HepG2 (cell line): ENCODE measurements around the gene BCO2. TPM values are rescaled to one million over a fixed set of nuclear protein-coding genes. Genes with fewer than 3 reads are reported as not detected.

Experiments
- ATAC-seq: fragments of 200-7000 bp; cut with Tn5 transposase; 3 replicates; pipeline ENCODE4 v1.9.1; 2020; ENCODE audit warnings: mild to moderate bottlenecking, moderate library complexity
- BruUV-seq: library from RNA; stranded (reverse); fragments of 400-500 nt; replicated peaks from 2 replicates; lab custom pipeline; 2021; lab: Mats Ljungman, UMichigan
- CTCF ChIA-PET: fragments of 300-600 bp; formaldehyde crosslinking; extraction: SDS; loops from one replicate; lab custom pipeline; 2021; ENCODE audit warnings: low total read pairs, inconsistent platforms, low intra/inter-chr PET ratio; lab: Yijun Ruan, JAX
- POLR2A ChIA-PET: fragments of 350-600 bp; sonication (Branson Sonifier 250); formaldehyde crosslinking; loops from one replicate; lab custom pipeline; 2020; ENCODE audit warnings: antibody characterized with exemption, inconsistent platforms; lab: Yijun Ruan, JAX
- DNase-seq: peaks from one replicate; pipeline ENCODE4 v3.0.0-alpha.2; 2015; ENCODE audit warnings: low spot score
- FAIRE-seq: peaks from 3 replicates; lab custom pipeline; 2011; peaks lifted over from hg19 to GRCh38; lab: Jason Lieb, UNC
- H2AFZ ChIP-seq: one replicate; pipeline ENCODE4 v1.6.1; 2011; ENCODE audit warnings: low read length, inconsistent platforms
- H3K27ac ChIP-seq: fragments of 300-600 bp; 3 replicates; pipeline ENCODE4 v1.8.0; 2011; ENCODE audit warnings: mixed run types, mild to moderate bottlenecking, mixed read lengths, low read length, inconsistent platforms; ENCODE audit not compliant: insufficient read depth; ENCODE audit errors: extremely low read length
- H3K27me3 ChIP-seq, 2 experiments: fragments of 200-600 bp in 1 of 2; 2 replicates in 1 of 2; 3 replicates in 1 of 2; pipeline versions ENCODE4 v1.6.0 to v1.8.0; 2011; ENCODE audit warnings: low read length in 2 of 2, mild to moderate bottlenecking in 2 of 2, moderate library complexity in 2 of 2, inconsistent platforms in 1 of 2; ENCODE audit not compliant: insufficient read depth in 2 of 2, control insufficient read depth in 1 of 2
- H3K36me3 ChIP-seq, 2 experiments: fragments of 200-600 bp in 1 of 2; replicated peaks in 1 of 2; 2 replicates in 1 of 2; 3 replicates in 1 of 2; pipeline versions ENCODE4 v1.5.1 to v1.8.0; 2011; ENCODE audit warnings: low read length in 2 of 2, inconsistent platforms in 1 of 2; ENCODE audit not compliant: insufficient read depth in 2 of 2, control insufficient read depth in 1 of 2
- H3K4me1 ChIP-seq: 2 replicates; pipeline ENCODE4 v1.5.1; 2012; ENCODE audit warnings: low read length, inconsistent platforms; ENCODE audit not compliant: insufficient read depth
- H3K4me2 ChIP-seq: 2 replicates; pipeline ENCODE4 v1.6.0; 2011; ENCODE audit warnings: low read depth, low read length, inconsistent platforms
- H3K4me3 ChIP-seq, 3 experiments: fragments of 200-600 bp in 1 of 3; sonication (generic), shearing (Covaris generic) in 1 of 3; replicated peaks in 1 of 3; 2 replicates each; pipeline ENCODE4 v1.5.1; 2011 to 2016; ENCODE audit warnings: low read length in 3 of 3, inconsistent platforms in 2 of 3, low read depth in 2 of 3, mild to moderate bottlenecking in 2 of 3, control low read depth in 1 of 3, mixed read lengths in 1 of 3; ENCODE audit not compliant: insufficient read depth in 1 of 3
- H3K79me2 ChIP-seq: one replicate; pipeline ENCODE4 v1.6.1; 2011; ENCODE audit warnings: low read length, inconsistent platforms; ENCODE audit not compliant: insufficient read depth
- H3K9ac ChIP-seq: 2 replicates; pipeline ENCODE4 v1.6.0; 2011; ENCODE audit warnings: mild to moderate bottlenecking, low read depth, low read length, inconsistent platforms; ENCODE audit not compliant: insufficient read depth
- H3K9me3 ChIP-seq: 2 replicates; pipeline ENCODE4 v1.5.1; 2012; ENCODE audit warnings: mild to moderate bottlenecking, low read length
- H4K20me1 ChIP-seq: 2 replicates; pipeline ENCODE4 v1.6.0; 2011; ENCODE audit warnings: inconsistent platforms, mild to moderate bottlenecking, low read length, moderate library complexity; ENCODE audit not compliant: insufficient read depth
- ARID5B ChIP-seq: IDR thresholded peaks from 2 replicates; pipeline ENCODE4 v1.4.0; 2020; ENCODE audit warnings: mild to moderate bottlenecking, missing genetic modification reagents
- CAMTA2 ChIP-seq: sonication (generic); formaldehyde crosslinking; IDR thresholded peaks from 2 replicates; pipeline ENCODE4 v1.4.0; 2020; ENCODE audit warnings: mild to moderate bottlenecking, missing genetic modification reagents, borderline replicate concordance
- CEBPB ChIP-seq: IDR thresholded peaks from 2 replicates; pipeline ENCODE4 v1.6.1; 2011; ENCODE audit warnings: low read depth, low read length, improper control_type of control experiment, borderline replicate concordance
- CEBPG ChIP-seq: IDR thresholded peaks from 2 replicates; pipeline ENCODE4 v1.6.1; 2016
- CREB1 ChIP-seq, 2 experiments: fragments of 450-650 bp in 1 of 2; IDR thresholded peaks; 2 replicates each; pipeline ENCODE4 v1.6.1; 2016 to 2017; ENCODE audit warnings: control low read depth in 1 of 2, mild to moderate bottlenecking in 1 of 2, missing compliant biosample characterization in 1 of 2, missing genetic modification characterization in 1 of 2
- FOXA3 ChIP-seq: IDR thresholded peaks from 2 replicates; pipeline ENCODE4 v1.6.1; 2016; ENCODE audit warnings: missing genetic modification reagents, missing compliant biosample characterization
- KDM4B ChIP-seq: sonication (generic); formaldehyde crosslinking; IDR thresholded peaks from 2 replicates; pipeline ENCODE4 v1.4.0; 2020; ENCODE audit warnings: missing genetic modification reagents
- SOX13 ChIP-seq, 3 experiments: fragments of 450-650 bp in 1 of 3; sonication (generic) in 1 of 3; formaldehyde crosslinking in 1 of 3; IDR thresholded peaks in 2 of 3; conservative IDR thresholded peaks in 1 of 3; 2 replicates each; pipeline versions ENCODE4 v1.5.0 to v1.6.1; 2016 to 2020; ENCODE audit warnings: antibody characterized with exemption in 1 of 3, mild to moderate bottlenecking in 1 of 3, missing compliant biosample characterization in 1 of 3, missing genetic modification reagents in 1 of 3, moderate library complexity in 1 of 3
- SP1 ChIP-seq, 2 experiments: fragments of 450-650 bp in 1 of 2; sonication (generic) in 1 of 2; formaldehyde crosslinking in 1 of 2; IDR thresholded peaks; 2 replicates each; pipeline versions ENCODE4 v1.4.0 to v1.6.1; 2016 to 2020; ENCODE audit warnings: missing genetic modification reagents in 1 of 2
- ZNF691 ChIP-seq: sonication (generic); formaldehyde crosslinking; IDR thresholded peaks from 2 replicates; pipeline ENCODE4 v1.4.0; 2020; ENCODE audit warnings: missing genetic modification reagents, low read depth, mild to moderate bottlenecking, borderline replicate concordance
- WGBS: methylation state at CpG from one replicate; pipeline ENCODE4 v1.1.6; 2017; ENCODE audit warnings: low lambda C conversion rate; 5-methylcytosine and 5-hydroxymethylcytosine counted together
- in situ Hi-C: cut with HindIII; loops from 2 replicates; pipeline ENCODE4 v1.10.0; 2017; ENCODE audit warnings: low pct_unique_long_range_greater_than_20kb; ENCODE audit not compliant: extremely low pct_ligation_motif_present
- intact Hi-C: fragments of 100-400 bp; cut with micrococcal nuclease; formaldehyde crosslinking; loops from one replicate; pipeline ENCODE4 v1.10.0; 2022; ENCODE audit not compliant: unreplicated experiment
- polyA plus RNA-seq, 8 experiments: library from polyadenylated mRNA; depleted of rRNA in 3 of 8; stranded (reverse) in 7 of 8; unstranded in 1 of 8; fragments of >200 nt; fragmentation: Illumina TruSeq in 4 of 8; extraction: Trizol in 4 of 8; gene quantifications; 2 replicates each; pipeline versions ENCODE4 v1.2.1 to v1.2.3, GENCODE V29; 2011 to 2016; ENCODE audit warnings: low read depth in 4 of 8, missing spikeins in 1 of 8, mixed read lengths in 1 of 8; ENCODE audit not compliant: insufficient read depth in 1 of 8
- total RNA-seq, 5 experiments: library from RNA; depleted of rRNA; stranded (reverse); fragments of >200 nt; fragmentation: Illumina TruSeq; extraction: Trizol; gene quantifications; 2 replicates each; pipeline ENCODE4 v1.2.3, GENCODE V29; 2016; ENCODE audit warnings: low read depth in 1 of 5

BCO2 gene
- total and polyA plus RNA-seq, 2 of the 13 experiments (the other 11 are each of a cell fraction or from before 2014, with no cell fraction given) = 0.38 to 0.58 TPM

GRCh38 chr11:112166562-112166961 lies 8.8 kb upstream of the BCO2 start:
- 28% methylated on average over 8 of the region's 8 CpGs for WGBS
- Histone ChIP-seq H2AFZ (peak overlapping the region; percentile 46), H3K4me2 (peak overlapping the region; percentile 51), H3K9me3 (no peaks in the 10 kb centered on the region), H3K79me2 (no peaks in the 10 kb centered on the region), H3K27me3 (no peaks in the 10 kb centered on the region), H3K4me1 (peaks cover 47% of the 10 kb centered on the region), H3K36me3 (no peaks in the 10 kb centered on the region), H3K27ac (no peak overlapping the region), H3K4me3 (no peak overlapping the region; a peak in 1 of 6 replicates), H3K9ac (no peak overlapping the region), H4K20me1 (no peaks in the 10 kb centered on the region)
- DNase-seq (peak; percentile 51), ATAC-seq (no peak), FAIRE-seq (no peak)
- POLR2A ChIA-PET = no interaction called here
- no TSS peak for BruUV-seq
- peak; percentile 54; the same call in 1 of the 2 replicates for TF ChIP-seq CEBPB
- 0 out of 2 replicates have a peak, but pooled peaks have one; percentile 13 for TF ChIP-seq FOXA3
- no peak for TF ChIP-seq ARID5B (CRISPR knock-in tag)
- no peak for TF ChIP-seq ZNF691
- TF ChIP-seq CAMTA2 = no peak
- TF ChIP-seq KDM4B = no peak
- no peak for TF ChIP-seq CREB1 (IDR thresholded peaks at IDR 0.05)
- TF ChIP-seq CREB1 (CRISPR knock-in tag; IDR thresholded peaks at IDR 0.05) = peak; percentile 42; the same call in 1 of the 2 replicates
- TF ChIP-seq CEBPG = peak; percentile 45; the same call in 1 of the 2 replicates
- no peak for TF ChIP-seq SP1 (IDR thresholded peaks at IDR 0.05)
- no peak for TF ChIP-seq SP1 (CRISPR knock-in tag; IDR thresholded peaks at IDR 0.05)
- TF ChIP-seq SOX13 (IDR thresholded peaks at IDR 0.05) = no peak
- no peak for TF ChIP-seq SOX13 (CRISPR knock-in tag; conservative IDR thresholded peaks at IDR 0.05 in 1 of 2, IDR thresholded peaks at IDR 0.05 in 1 of 2)
- in situ Hi-C loops = no loop called here
- CTCF ChIA-PET = no interaction called here
- intact Hi-C loops = no loop called here
